Spleen (tissue), 11 donors: ENCODE measurements around the gene SASH1. TPM values are rescaled to one million over a fixed set of nuclear protein-coding genes. Genes with fewer than 3 reads are reported as not detected.
"Not testable (repeated sequence)": the region's sequence is repeated elsewhere in the genome, so short reads cannot be mapped to it uniquely, and the experiment has no call there.

Experiments
- DNase-seq: peaks from one replicate; pipeline ENCODE4 v3.0.0-alpha.2; 2020
- H3K27ac ChIP-seq, 8 donors: fragments of 200-600 bp; sonication (generic) in 7 of 8; 1 replicate in 4 of 8; 2 replicates in 4 of 8; pipeline versions ENCODE4 v1.5.0 to v1.8.0; 2016 to 2021; ENCODE audit warnings: inconsistent platforms in 4 of 8, mild to moderate bottlenecking in 4 of 8, moderate library complexity in 1 of 8
- H3K27me3 ChIP-seq, 7 donors: fragments of 200-600 bp; sonication (generic) in 6 of 7; replicated peaks in 1 of 7; 1 replicate in 4 of 7; 2 replicates in 3 of 7; pipeline versions ENCODE4 v1.5.0 to v1.8.0; 2016 to 2021; ENCODE audit warnings: inconsistent platforms in 3 of 7, mild to moderate bottlenecking in 1 of 7
- H3K36me3 ChIP-seq, 6 donors: fragments of 200-600 bp; sonication (generic) in 5 of 6; 1 replicate in 4 of 6; 2 replicates in 2 of 6; pipeline versions ENCODE4 v1.5.0 to v1.8.0; 2016 to 2021; ENCODE audit warnings: inconsistent platforms in 2 of 6
- H3K4me1 ChIP-seq, 6 donors: fragments of 200-600 bp; sonication (generic) in 5 of 6; 1 replicate in 3 of 6; 2 replicates in 3 of 6; pipeline versions ENCODE4 v1.5.0 to v1.8.0; 2016 to 2021; ENCODE audit warnings: inconsistent platforms in 3 of 6
- H3K4me3 ChIP-seq, 8 donors: fragments of 200-600 bp; sonication (generic) in 7 of 8; 1 replicate in 4 of 8; 2 replicates in 4 of 8; pipeline versions ENCODE4 v1.5.0 to v1.8.0; 2016 to 2021; ENCODE audit warnings: inconsistent platforms in 4 of 8, mild to moderate bottlenecking in 4 of 8, moderate library complexity in 2 of 8
- H3K9me3 ChIP-seq, 8 donors: fragments of 200-600 bp; sonication (generic) in 7 of 8; 1 replicate in 4 of 8; 2 replicates in 4 of 8; pipeline versions ENCODE4 v1.5.0 to v1.8.0; 2016 to 2021; ENCODE audit warnings: inconsistent platforms in 4 of 8
- POLR2A ChIP-seq, 3 donors: fragments of 450-650 bp; IDR thresholded peaks; one replicate each; pipeline ENCODE4 v1.5.1; 2017; ENCODE audit warnings: antibody characterized with exemption in 3 of 3, mild to moderate bottlenecking in 1 of 3
- POLR2AphosphoS5 ChIP-seq, 3 donors: sonication (generic); formaldehyde crosslinking; IDR thresholded peaks; one replicate each; pipeline ENCODE4 v1.5.1; 2017; ENCODE audit warnings: antibody characterized with exemption in 3 of 3
- WGBS, 5 donors: extraction: QIAGEN DNeasy Blood & Tissue Kit in 3 of 5; methylation state at CpG; one replicate each; pipeline versions ENCODE4 v1.1.5 to v1.1.7; 2013 to 2018; 5-methylcytosine and 5-hydroxymethylcytosine counted together
- intact Hi-C: fragments of 100-400 bp; cut with DNase I; formaldehyde crosslinking; loops from one replicate; pipeline ENCODE4 v1.15.0; 2023; ENCODE audit warnings: low total_unique reads
- polyA plus RNA-seq, 3 donors: library from polyadenylated mRNA; stranded (reverse); fragments of 200-250 nt; gene quantifications; one replicate each; pipeline ENCODE4 v1.2.1, GENCODE V29; 2013
- total RNA-seq, 7 donors: library from RNA; depleted of rRNA in 3 of 7; stranded (reverse); fragments of >200 nt in 3 of 7; fragmentation: NEBNext Ultra II Directional in 4 of 7; extraction: Animal tissue kit (Norgen Biotek cat#: 25700) in 4 of 7; gene quantifications; one replicate each; pipeline versions ENCODE4 v1.1.0 to v1.2.1, GENCODE V29; 2016 to 2021
- TF ChIP-seq, protein P1 (sequence below), 11 experiments: fragments of 200-600 bp in 7 of 11; fragments of 450-650 bp in 4 of 11; sonication (generic) in 4 of 11; IDR thresholded peaks in 8 of 11; conservative IDR thresholded peaks in 3 of 11; 1 replicate in 7 of 11; 2 replicates in 4 of 11; pipeline versions ENCODE4 v1.4.0 to v1.8.0; 2016 to 2021; ENCODE audit warnings: antibody characterized with exemption in 11 of 11, inconsistent platforms in 4 of 11, mild to moderate bottlenecking in 1 of 11
- donor health status: healthy with polysubstance abuse.
- donor health status: DM: no; HTN: no; CAD: no; lungs with moderate emphysema.
- donor health status: DM: no; HTN: no; CAD: no.
- donor health status: Bipolar disorder and iron deficiency.
- donor health status: healthy.
- donor health status: DM: no; HTN: no; CAD: no.
- donor health status: DM: yes; HTN: yes; CAD: no.

The SASH1 gene
- total and polyA plus RNA-seq, 10 donors = 3.9 to 103 (median 57.9) TPM

DNA sequence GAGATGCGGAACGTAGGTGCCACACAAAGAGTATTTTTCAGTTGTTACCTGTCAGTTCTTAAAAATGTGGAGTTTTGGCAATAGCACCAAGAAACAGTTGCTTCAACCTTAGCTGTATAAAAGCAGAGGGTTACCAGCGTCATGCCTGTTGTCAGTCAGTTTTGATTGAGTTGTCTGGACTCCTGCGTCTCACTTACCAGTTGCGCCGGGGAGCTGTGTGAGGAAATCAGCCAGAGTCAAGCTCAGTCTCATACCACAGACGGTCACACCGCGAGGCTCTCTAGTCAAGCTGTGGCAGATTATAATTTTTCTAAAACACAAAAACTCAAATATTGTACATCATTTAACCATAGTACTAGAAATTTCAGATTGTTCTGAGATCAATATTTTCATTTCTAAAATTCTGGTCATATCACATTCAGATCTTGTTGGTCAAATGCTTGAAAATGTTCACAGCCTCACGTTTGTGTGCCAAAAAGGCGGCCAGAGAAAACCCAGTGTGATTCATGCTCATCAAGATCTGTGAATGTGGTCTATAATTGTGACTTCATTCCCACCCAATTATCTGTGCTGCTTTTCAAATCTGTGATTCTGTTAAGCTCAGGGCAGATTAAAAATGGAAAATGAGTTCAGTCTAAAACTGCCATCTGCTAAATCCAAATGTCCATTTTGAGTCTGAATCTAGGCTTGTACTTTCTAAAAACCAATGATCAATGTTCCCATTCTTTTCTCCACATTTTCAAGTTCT lies 37.5 kb downstream of the SASH1 start:
- intact Hi-C loops = no loop called here
- Histone ChIP-seq H3K27ac (no peak overlapping the region), H3K9me3 (peaks cover 0 to 12% (median 0%) of the 10 kb centered on the region in 8 donors), H3K4me1 (peaks cover 0 to 13% (median 0%) of the 10 kb centered on the region in 6 donors), H3K4me3 (no peak overlapping the region), H3K27me3 (no peaks in the 10 kb centered on the region), H3K36me3 (no peaks in the 10 kb centered on the region)
- no peak for DNase-seq
- WGBS, 5 donors = 90 to 95% (median 93%) methylated on average over 11 of the region's 11 CpGs
- TF ChIP-seq, protein P1, sequence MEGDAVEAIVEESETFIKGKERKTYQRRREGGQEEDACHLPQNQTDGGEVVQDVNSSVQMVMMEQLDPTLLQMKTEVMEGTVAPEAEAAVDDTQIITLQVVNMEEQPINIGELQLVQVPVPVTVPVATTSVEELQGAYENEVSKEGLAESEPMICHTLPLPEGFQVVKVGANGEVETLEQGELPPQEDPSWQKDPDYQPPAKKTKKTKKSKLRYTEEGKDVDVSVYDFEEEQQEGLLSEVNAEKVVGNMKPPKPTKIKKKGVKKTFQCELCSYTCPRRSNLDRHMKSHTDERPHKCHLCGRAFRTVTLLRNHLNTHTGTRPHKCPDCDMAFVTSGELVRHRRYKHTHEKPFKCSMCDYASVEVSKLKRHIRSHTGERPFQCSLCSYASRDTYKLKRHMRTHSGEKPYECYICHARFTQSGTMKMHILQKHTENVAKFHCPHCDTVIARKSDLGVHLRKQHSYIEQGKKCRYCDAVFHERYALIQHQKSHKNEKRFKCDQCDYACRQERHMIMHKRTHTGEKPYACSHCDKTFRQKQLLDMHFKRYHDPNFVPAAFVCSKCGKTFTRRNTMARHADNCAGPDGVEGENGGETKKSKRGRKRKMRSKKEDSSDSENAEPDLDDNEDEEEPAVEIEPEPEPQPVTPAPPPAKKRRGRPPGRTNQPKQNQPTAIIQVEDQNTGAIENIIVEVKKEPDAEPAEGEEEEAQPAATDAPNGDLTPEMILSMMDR (IDR thresholded peaks at IDR 0.05 in 8 of 11, conservative IDR thresholded peaks at IDR 0.05 in 3 of 11) = no peak
- TF ChIP-seq POLR2A (IDR thresholded peaks at IDR 0.05) (no peak), POLR2AphosphoS5 (IDR thresholded peaks at IDR 0.05) (no peak)

GRCh38 chr6:148382051-148382450 lies 39.4 kb downstream of the SASH1 start:
- H3K36me3 ChIP-seq, H3K27me3 ChIP-seq, DNase-seq, H3K4me3 ChIP-seq, intact Hi-C loops: not testable (repeated sequence)
- Histone ChIP-seq H3K27ac (peak overlapping the region in 4 of 8 donors; percentile 10 to 60 (median 48)), H3K9me3 (peaks cover 0 to 11% (median 0%) of the 10 kb centered on the region in 8 donors), H3K4me1 (peaks cover 0 to 13% (median 0%) of the 10 kb centered on the region in 6 donors)
- 92 to 96% (median 94%) methylated on average over 9 of the region's 9 CpGs for WGBS, 5 donors

- Histone ChIP-seq H3K4me3 (no peak overlapping the region), H3K27me3 (no peaks in the 10 kb centered on the region), H3K9me3 (peaks cover 0 to 3% (median 0%) of the 10 kb centered on the region in 8 donors), H3K27ac (peak overlapping the region in 4 of 8 donors; percentile 36 to 60 (median 48)), H3K36me3 (no peaks in the 10 kb centered on the region), H3K4me1 (peaks cover 0 to 13% (median 0%) of the 10 kb centered on the region in 6 donors)
- no peak for DNase-seq
- intact Hi-C loops = no loop called here
- 80 to 92% (median 83%) methylated on average over 9 of the region's 9 CpGs for WGBS, 5 donors
- TF ChIP-seq POLR2A (IDR thresholded peaks at IDR 0.05) (no peak), POLR2AphosphoS5 (IDR thresholded peaks at IDR 0.05) (no peak)
- TF ChIP-seq, protein P1 (IDR thresholded peaks at IDR 0.05 in 8 of 11, conservative IDR thresholded peaks at IDR 0.05 in 3 of 11) = no peak
These were observed 40.2 kb downstream of the SASH1 start for GRCh38 chr6:148382861-148383260.

GRCh38 chr6:148383658-148384368 lies 41.2 kb downstream of the SASH1 start:
- 75 to 87% (median 79%) methylated on average over 10 of the region's 10 CpGs for WGBS, 5 donors
- Histone ChIP-seq H3K36me3 (no peaks in the 10 kb centered on the region), H3K27me3 (no peaks in the 10 kb centered on the region), H3K4me1 (peaks cover 0 to 15% (median 0%) of the 10 kb centered on the region in 6 donors), H3K9me3 (no peaks in the 10 kb centered on the region), H3K4me3 (no peak overlapping the region), H3K27ac (peak overlapping the region in 4 of 8 donors; percentile 36 to 60 (median 48))
- intact Hi-C loops = no loop called here
- no peak for DNase-seq
- TF ChIP-seq POLR2A (IDR thresholded peaks at IDR 0.05) = no peak
- TF ChIP-seq, protein P1 (IDR thresholded peaks at IDR 0.05 in 8 of 11, conservative IDR thresholded peaks at IDR 0.05 in 3 of 11) = no peak
- TF ChIP-seq POLR2AphosphoS5 (IDR thresholded peaks at IDR 0.05) = no peak
